ENCODE data around the gene RO60. TPM values are rescaled to one million over a fixed set of nuclear protein-coding genes. Genes with fewer than 3 reads are reported as not detected.

Gene RO60
- total and polyA plus RNA-seq, 2 of the 13 experiments (the other 11 are each of a cell fraction or from before 2014, with no cell fraction given): 20.3 to 53.7 TPM

DNA sequence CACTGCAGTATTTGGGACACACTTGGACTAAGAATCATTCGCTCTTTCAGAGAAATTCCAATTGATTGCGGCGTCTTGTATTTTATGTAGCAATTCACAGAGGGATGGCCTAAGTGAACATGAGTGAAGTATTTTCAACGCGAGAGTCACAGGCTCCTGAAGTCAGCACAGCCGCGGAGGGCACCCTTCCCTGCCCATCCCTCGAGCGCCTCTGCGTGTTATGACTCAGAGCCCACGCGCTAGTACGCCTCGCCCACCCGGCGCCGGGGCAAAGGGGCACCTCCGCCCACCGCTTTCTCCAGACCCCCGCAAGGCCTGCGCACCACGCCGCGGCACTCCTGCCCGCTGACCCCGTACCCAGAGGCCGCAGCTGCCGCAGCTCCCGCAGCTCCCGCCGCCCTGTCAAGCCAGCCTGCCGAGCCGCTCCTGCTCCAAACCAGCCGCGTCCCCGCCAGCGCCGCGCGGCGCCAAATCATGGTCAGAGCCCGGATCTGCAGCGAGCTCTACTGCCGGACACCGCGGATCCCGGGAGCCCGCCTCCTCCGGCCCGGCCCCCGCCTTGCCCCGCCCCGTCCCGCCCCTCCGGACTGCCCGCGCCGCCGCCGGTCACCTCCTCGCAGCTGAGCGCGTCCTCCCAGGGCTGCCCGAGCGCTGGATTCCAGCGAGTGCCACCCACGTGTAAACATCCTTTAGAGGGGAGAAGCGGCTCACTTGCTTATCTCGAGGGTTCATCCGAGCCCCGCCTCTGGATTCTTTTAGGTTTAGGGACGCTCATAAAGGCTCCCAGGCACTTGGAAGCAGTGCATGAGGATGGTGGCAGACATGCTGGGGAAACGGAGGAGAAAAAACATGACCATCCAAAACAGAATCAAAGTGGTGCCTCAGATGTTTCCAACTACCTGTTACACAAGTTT is 45.8 kb downstream of the RO60 start, which contains the start of gene GLRX2 (continued):
- TF ChIP-seq BRCA1 (CRISPR knock-in tag; IDR thresholded peaks at IDR 0.05) (no peak), ZNF652 (CRISPR knock-in tag; IDR thresholded peaks at IDR 0.05; ENCODE audit: borderline replicate concordance, low read depth) (no peak), HNF4G (IDR thresholded peaks at IDR 0.05; ENCODE audit: borderline replicate concordance, low read depth, low read length) (no peak), HNF4G (CRISPR knock-in tag; IDR thresholded peaks at IDR 0.05; ENCODE audit: borderline replicate concordance, low read depth) (no peak), SRF (IDR thresholded peaks at IDR 0.05; ENCODE audit: low read depth, low read length) (no peak), PCBP2 (optimal IDR thresholded peaks at IDR 0.05; ENCODE audit: low read depth, low read length, poor library complexity, severe bottlenecking) (no peak), ZKSCAN5 (CRISPR knock-in tag; IDR thresholded peaks at IDR 0.05) (no peak), PHF5A (CRISPR knock-in tag; IDR thresholded peaks at IDR 0.05; ENCODE audit: low read depth, unreplicated experiment) (no peak), IRX3 (CRISPR knock-in tag; IDR thresholded peaks at IDR 0.05; ENCODE audit: borderline replicate concordance, low read depth) (no peak), ZNF136 (CRISPR knock-in tag; IDR thresholded peaks at IDR 0.05; ENCODE audit: low read depth) (no peak), ZNF205 (CRISPR knock-in tag; IDR thresholded peaks at IDR 0.05) (peak; percentile 85), SATB2 (CRISPR knock-in tag; IDR thresholded peaks at IDR 0.05) (no peak), ZNF451 (CRISPR knock-in tag; IDR thresholded peaks at IDR 0.05) (no peak), ZNF225 (CRISPR knock-in tag; IDR thresholded peaks at IDR 0.05) (no peak; the same call in 1 of the 2 replicates), CBFB (CRISPR knock-in tag; IDR thresholded peaks at IDR 0.05) (peak; percentile 47; the same call in 1 of the 2 replicates), ZNF75D (CRISPR knock-in tag; IDR thresholded peaks at IDR 0.05; ENCODE audit: borderline replicate concordance) (no peak), ZNF670 (CRISPR knock-in tag; IDR thresholded peaks at IDR 0.05; ENCODE audit: borderline replicate concordance) (peak; percentile 24; the same call in 1 of the 2 replicates), NPAS2 (CRISPR knock-in tag; IDR thresholded peaks at IDR 0.05; ENCODE audit: borderline replicate concordance) (no peak), ZNF549 (CRISPR knock-in tag; IDR thresholded peaks at IDR 0.05) (no peak), POLR2AphosphoS2 (IDR thresholded peaks at IDR 0.05; ENCODE audit: low read depth, low read length) (no peak), NR2F2 (IDR thresholded peaks at IDR 0.05; ENCODE audit: borderline replicate concordance, low read depth) (no peak), ZMYM2 (CRISPR knock-in tag; IDR thresholded peaks at IDR 0.05) (no peak)
- TF ChIP-seq, protein P1, sequence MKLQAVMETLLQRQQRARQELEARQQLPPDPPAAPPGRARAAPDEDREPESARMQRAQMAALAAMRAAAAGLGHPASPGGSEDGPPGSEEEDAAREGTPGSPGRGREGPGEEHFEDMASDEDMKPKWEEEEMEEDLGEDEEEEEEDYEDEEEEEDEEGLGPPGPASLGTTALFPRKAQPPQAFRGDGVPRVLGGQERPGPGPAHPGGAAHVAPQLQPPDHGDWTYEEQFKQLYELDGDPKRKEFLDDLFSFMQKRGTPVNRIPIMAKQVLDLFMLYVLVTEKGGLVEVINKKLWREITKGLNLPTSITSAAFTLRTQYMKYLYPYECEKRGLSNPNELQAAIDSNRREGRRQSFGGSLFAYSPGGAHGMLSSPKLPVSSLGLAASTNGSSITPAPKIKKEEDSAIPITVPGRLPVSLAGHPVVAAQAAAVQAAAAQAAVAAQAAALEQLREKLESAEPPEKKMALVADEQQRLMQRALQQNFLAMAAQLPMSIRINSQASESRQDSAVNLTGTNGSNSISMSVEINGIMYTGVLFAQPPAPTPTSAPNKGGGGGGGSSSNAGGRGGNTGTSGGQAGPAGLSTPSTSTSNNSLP (IDR thresholded peaks at IDR 0.05; ENCODE audit: low read depth, low read length): no peak
- TF ChIP-seq, protein P2, sequence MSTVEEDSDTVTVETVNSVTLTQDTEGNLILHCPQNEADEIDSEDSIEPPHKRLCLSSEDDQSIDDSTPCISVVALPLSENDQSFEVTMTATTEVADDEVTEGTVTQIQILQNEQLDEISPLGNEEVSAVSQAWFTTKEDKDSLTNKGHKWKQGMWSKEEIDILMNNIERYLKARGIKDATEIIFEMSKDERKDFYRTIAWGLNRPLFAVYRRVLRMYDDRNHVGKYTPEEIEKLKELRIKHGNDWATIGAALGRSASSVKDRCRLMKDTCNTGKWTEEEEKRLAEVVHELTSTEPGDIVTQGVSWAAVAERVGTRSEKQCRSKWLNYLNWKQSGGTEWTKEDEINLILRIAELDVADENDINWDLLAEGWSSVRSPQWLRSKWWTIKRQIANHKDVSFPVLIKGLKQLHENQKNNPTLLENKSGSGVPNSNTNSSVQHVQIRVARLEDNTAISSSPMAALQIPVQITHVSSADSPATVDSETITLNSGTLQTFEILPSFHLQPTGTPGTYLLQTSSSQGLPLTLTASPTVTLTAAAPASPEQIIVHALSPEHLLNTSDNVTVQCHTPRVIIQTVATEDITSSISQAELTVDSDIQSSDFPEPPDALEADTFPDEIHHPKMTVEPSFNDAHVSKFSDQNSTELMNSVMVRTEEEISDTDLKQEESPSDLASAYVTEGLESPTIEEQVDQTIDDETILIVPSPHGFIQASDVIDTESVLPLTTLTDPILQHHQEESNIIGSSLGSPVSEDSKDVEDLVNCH (CRISPR knock-in tag; IDR thresholded peaks at IDR 0.05): no peak
- TF ChIP-seq, protein P3, sequence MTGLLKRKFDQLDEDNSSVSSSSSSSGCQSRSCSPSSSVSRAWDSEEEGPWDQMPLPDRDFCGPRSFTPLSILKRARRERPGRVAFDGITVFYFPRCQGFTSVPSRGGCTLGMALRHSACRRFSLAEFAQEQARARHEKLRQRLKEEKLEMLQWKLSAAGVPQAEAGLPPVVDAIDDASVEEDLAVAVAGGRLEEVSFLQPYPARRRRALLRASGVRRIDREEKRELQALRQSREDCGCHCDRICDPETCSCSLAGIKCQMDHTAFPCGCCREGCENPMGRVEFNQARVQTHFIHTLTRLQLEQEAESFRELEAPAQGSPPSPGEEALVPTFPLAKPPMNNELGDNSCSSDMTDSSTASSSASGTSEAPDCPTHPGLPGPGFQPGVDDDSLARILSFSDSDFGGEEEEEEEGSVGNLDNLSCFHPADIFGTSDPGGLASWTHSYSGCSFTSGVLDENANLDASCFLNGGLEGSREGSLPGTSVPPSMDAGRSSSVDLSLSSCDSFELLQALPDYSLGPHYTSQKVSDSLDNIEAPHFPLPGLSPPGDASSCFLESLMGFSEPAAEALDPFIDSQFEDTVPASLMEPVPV (CRISPR knock-in tag; IDR thresholded peaks at IDR 0.05): peak; percentile 17; the same call in 1 of the 2 replicates

All from HepG2 (cell line).